Lung microvascular endothelial cell (primary cell): Measurements from ENCODE around the gene EYS. TPM values are rescaled to one million over a fixed set of nuclear protein-coding genes. Genes with fewer than 3 reads are reported as not detected.

Experiments used
- DNase-seq, 2 donors: peaks; one replicate each; pipeline versions ENCODE4 v3.0.0 to v3.0.0-alpha.2; 2010; ENCODE audit warnings: low read depth in 2 of 2
- total RNA-seq: library from RNA; depleted of rRNA; stranded (reverse); fragments of >200 nt; gene quantifications from 2 replicates; pipeline ENCODE4 v1.2.1, GENCODE V29; 2014

Gene EYS
- total RNA-seq, 1 donor from 2014 or later: not detected

DNA sequence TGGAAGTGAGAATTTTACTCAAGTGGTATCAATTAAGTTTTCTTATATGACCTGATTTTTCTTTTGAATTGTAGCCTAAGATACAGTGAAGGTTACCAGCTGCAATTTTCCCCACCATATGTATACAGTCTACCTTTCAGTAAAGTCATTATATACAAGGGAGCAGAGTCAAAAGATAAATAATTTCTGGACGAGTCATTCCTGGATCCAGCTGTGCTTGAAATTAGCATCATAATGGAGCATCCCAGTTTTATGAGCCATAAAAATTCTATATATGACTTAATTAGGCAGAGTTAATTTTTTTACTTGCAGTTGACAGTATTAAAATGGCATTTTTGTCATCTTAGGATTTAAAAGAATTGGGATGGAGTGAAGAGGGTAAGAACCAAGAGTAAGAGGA lies 1063.0 kb downstream of the EYS start:
- DNase-seq: no peak

DNA sequence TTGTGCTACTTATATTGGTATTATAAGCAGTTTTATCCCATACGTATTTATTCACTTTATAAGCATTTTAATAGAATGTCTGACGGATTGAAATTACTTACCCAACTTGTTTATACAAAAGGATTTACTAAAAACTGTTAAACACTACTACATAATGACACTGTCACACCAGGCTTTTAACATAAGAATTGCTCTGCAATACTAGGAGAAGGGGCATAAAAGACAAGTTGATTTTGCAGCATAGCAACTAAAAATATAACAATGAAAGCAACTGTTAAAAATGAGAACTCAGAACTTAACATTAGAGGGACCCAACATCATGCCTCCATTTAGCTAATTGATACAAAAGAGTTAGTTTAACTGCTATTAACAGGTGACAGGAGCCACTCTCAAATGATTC lies 1076.1 kb downstream of the EYS start:
- DNase-seq: no peak

DNA sequence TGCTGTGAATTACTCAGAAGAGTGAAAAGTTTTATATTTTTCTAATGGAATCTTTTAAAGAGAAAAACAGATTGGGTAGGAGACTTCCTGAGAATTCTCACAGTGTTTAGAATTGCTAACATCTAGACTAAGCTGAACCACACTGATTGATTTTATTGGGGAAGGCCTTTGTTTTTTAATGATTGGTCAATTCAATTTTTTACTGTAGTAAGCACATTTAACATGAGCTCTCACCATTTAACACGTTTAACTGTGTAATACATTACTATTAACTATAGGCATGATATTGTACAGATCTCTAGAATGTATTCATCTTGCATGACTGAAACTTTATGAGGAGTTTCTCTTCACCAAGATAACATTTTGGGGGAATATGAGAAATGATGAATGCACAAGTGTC lies 1084.1 kb downstream of the EYS start:
- DNase-seq: no peak

DNA sequence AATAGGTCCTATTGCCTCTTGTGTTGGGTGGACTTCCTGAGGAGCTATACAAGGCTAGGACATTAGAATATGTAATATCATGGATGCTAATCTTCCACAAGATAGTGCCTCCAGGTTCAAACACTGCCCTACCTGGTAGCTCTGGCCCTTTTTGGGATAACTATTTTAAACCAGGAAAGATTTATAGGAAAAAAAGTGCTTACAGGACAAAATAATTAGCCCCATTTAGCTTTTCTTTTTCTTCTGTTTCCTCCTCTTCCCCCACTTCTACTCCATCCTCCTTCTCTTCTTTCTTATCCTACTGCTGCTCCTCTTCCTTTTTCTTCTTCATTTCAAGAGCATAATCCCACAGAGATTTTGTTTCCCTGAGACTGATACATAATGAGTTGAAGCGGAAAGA lies 1104.0 kb downstream of the EYS start:
- DNase-seq: no peak

DNA sequence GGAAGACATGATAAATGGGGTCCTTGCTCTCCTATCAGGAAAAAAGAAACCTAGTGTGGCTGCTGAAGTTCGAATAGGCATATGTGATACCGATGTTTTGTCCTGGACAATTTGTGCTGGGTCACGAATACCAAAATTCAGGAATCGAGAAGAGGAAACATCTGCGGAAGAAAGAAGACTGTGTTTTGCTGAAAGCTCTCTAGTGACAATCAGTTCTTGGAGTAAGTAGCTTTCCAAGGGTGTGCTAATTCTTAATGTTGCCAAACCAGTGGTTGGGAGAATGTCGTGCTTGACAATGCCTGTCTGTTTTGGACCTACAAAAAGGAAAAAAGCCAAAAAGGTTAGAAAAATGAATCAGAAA lies 1115.4 kb downstream of the EYS start:
- DNase-seq: no peak

DNA sequence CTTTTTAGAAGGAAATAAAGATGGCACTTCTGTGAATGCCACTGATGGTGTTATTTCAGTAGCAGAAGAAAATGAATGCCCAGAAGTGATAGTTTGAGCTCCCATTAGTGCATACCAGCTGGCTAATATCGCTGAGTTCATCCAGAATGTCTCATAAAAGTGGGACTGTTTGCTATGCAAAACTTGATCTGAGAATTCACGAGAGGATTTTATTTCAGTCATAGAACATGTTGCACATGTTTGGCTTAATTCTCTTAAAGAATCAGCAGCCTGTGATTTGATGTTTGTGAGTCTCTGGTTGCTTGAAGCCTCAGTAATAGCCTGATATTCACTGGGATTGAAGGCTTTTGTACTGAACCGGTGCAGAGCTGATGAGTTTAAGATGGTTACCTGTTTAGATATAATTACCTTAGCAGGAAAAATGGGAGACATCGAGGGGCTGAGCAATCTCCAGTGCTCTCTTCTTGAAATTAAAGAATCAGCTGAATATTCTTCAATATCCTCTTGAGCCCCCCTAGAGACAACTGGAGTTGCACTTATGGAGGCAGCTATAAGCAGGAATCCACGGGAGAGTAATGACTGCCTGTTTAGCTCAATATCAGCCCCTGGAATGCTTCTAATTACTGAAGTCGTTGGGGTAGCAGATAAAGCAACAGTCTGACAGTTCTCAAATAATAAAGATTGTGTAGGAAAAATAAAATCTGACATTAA lies 1115.9 kb downstream of the EYS start:
- no peak for DNase-seq

DNA sequence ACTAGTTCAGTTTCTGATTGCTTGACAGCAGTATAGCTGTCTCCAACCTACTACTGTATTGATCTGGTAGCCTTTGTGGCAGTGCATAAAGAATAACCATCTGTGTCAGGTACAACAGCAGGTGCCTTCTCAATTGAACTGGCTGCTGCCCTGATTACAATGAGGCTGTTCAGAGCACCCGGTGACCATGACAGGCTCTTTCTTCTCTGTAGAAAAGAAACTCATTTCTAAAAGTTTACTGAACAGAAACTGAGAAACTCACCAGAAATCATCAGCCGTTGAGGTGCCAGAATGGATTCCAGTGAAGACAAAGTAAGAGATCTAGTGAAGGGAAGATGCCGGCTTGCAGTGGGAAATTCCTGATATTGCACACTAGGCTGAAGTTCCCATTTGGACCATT lies 1117.1 kb downstream of the EYS start:
- DNase-seq: no peak

DNA sequence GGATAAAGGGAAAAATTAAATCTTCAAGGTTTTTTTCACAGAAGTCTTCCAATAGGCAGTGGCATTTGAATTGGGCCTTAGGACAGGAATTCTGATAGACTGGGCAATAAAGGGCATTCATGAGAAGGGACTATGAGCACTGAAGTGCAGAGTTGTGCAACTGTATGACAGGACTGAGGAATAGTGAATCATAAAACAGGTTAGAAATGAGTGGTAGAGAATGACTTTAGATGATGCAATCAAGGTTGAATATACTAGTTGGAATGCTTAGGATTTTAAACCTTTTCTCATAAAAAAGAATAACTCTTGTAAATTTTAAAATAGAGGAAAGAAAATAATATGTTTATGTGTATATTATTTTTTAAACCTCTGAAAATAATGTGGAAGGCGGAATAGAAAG lies 1126.7 kb downstream of the EYS start:
- no peak for DNase-seq

DNA sequence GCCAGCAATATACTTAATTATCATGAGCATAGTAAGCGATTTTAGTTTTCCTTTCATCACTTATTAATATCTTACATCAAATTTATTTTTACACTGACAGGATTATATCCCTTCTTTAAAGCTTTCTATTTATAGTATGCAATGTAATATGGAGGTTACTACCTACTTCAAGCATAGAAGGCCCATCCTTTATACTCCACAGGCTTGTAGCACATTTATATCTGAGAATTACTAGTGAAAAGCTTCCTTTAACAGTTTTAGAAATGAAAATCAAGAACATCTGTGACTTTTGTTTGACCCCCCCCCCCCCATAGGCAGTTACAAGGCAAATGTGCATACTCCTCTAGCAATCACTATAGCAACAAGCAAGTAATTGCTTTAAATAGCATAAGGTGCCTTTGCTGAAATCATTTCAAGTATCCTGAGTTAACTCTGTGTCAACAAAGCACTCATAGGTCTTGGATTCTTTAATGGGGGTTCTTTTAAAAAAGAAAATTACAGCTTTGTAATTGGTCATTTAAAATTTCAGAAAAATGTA lies 1153.7 kb downstream of the EYS start:
- no peak for DNase-seq

DNA sequence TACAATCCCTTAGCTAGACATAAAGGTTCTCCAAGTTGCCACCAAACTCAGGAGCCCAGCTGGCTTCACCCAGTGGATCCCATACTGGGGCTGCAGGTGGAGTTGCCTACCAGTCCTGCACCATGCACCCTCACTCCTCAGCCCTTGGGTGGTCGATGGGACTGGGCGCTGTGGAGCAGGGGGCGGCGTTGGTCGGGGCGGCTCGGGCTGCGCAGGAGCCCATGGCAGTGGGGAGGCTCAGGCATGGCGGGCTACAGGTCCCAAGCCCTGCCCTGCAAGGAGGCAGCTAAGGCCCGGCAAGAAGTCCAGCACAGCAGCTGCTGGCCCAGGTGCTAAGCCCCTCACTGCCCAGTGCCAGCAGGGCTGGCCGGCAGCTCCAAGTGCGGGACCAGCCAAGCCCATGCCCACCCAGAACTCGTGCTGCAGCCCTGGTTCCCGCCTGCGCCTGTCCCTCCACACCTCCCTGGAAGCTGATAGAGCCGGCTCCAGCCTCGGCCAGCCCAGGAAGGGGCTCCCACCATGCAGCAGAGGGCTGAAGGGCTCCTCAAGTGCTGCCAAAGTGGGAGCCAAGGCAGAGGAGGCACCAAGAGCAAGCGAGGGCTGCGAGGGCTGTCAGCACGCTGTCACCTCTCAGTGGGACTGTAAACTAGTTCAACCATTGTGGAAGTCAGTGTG lies 1159.3 kb downstream of the EYS start:
- DNase-seq: no peak

DNA sequence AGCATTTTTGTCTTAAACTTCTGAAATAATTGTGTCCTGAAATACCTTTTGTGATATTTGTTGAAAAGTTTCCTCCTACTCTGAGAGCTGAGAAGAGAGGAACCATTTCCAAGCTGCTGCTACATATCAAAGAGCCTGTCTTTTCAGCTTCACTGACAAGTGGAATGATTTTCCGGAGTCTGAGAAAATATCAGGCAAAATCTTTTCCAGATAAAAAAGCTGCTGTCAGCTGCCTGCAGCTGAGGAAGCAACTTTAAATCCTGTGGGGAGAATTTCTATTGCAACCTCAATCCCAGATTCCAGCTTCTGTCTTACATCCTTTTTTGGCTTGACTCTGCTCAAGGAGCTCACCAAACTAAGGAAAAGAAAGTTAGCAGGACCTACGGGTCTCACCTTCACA lies 1167.1 kb downstream of the EYS start:
- DNase-seq: no peak

DNA sequence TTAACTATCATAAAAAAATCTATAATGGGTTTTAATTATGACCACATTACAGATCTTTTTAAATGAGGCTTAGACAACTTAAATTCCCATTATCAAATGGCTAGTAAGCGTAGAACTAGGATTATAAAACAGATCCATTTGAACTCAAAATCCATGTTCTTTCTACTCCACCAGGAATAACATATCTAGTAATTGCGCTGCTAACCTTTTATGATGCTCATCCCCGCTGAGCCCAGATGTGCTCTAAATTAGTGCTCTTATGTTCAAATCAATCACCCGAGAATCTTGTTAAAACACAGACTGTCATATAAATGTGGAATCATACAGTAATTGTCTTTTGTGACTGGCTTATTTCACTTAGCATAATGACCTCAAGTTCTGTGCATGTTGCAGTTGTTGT lies 1168.3 kb downstream of the EYS start:
- DNase-seq: no peak

DNA sequence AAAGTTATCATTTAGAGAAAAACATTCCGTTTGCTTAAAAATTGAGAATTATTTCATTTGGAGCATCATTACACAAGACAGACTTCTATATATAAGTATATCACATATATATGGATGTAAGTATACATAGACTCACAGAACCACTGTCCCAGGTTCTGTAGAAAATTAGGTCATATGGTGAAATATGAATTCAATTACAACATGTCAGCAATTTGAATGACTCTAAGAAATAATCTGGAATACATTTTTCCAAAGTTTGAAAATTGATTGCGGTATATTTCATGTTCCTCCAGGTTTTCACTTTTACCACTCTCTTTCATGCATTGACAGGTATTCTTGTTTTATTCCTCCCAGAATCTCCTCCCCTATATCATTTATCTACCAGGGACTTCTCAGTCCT lies 1179.1 kb downstream of the EYS start:
- DNase-seq: no peak

DNA sequence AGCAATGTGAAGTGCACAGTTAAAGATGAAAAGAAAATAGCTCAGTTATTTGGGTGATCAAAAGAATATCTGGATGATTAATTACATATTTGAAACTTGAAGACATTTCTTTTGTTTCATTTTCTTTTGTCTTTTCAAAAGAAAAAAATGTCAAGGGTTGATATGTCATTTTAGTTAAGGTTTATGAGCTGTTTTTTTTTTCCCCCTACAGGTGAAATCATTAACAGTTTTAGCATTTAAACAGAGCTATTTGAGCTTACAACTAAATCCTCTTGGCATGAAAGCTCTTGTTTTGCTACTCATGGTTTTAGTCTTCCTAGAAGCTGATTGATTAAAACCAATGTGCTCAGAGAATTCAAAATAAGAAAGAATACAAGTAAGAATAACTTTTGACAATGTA lies 1184.2 kb downstream of the EYS start:
- no peak for DNase-seq

DNA sequence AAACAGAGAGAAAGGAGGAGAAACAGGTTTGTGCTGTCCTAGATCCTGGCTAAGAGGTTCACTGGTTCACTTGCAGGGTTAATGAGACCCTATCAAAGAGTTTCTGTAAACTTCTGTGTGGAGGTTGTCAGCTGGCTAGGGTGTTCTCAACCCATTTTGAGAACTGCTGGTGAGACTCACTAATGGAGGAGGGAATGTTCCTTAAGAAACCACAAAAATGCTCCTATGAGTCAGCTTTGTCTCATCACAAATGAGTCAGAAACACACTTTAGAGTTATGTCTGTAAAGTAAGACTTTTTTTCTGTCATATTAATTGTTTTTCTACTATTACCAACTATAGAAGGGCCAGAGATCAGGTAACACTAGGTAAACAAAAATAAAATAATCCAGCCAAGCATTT lies 1187.0 kb downstream of the EYS start:
- peak in 1 of 2 donors; percentile 88 for DNase-seq

DNA sequence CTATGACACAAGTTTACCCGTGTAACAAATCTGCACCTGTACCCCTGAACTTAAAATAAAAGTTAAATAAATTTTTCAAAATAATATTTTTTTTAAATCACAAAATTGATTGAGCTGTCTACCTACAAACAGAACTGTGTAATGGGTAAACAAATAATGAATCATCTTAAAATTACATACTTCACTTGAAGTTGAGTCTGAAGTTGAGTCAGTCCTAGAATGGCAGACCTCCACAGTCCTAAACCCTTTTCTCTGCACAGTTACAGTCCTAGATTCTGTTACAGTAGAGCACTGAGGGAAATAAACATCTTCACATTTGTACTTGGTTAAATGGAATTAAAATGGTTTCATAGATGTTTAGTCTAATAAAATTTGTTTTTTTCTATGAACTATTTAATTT lies 1190.6 kb downstream of the EYS start:
- DNase-seq: no peak

DNA sequence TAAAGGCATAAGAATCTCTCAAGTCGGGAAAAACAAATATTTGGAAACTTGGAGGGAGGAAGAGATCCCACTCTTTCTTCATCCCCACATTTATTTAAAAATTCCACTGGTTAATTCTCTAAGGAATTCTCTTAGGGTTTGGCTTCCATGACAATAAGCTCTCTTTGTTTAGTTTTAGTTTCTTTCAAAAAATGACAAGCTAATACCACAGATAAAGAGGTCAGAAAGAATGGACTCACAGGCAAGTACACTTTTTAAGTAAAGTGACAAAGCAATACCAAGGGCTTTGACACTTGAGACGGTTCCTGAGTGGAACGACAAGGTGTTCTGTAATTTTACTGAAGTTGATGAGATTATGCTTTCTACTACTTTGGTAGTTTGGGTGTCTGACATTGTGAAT lies 1199.4 kb downstream of the EYS start:
- no peak for DNase-seq

DNA sequence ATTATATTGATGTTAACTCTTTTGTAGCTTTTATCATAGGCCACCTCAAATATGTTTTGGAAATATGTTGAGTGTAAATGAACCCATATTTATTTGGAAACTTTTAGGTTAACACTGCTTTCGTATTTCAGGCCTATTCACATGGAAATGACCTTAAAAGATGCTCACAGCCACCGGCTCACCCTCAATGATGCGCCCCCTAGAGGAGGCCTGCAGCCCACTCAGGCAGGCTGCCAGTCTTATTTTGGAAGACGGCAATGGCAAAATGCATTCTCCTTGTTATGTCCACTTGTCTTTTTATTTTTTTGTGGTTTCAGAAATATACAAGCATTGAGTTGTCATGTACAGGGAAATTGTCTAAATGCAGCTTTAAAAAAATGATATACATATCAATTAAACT lies 1201.7 kb downstream of the EYS start:
- no peak for DNase-seq

DNA sequence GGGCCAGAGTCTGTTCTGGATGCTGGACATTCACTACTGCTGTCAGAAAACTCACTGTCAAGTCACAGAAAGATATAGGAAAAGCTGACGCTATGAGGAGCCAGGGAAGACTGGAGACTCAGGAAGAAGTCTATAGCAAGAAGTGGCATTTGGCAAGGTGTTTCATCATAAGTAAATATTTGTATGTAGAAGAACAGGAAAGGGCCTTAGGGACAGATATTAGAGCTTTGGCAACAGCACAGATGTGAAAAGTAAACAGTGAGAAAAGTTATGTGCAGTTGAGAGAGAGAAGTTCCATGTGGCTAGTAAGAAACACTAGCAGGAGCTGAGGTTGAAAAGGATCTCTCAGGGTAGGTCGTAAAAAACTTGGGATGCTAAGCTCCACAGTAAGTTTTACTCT lies 1202.5 kb downstream of the EYS start:
- peak in 1 of 2 donors; percentile 5 for DNase-seq

DNA sequence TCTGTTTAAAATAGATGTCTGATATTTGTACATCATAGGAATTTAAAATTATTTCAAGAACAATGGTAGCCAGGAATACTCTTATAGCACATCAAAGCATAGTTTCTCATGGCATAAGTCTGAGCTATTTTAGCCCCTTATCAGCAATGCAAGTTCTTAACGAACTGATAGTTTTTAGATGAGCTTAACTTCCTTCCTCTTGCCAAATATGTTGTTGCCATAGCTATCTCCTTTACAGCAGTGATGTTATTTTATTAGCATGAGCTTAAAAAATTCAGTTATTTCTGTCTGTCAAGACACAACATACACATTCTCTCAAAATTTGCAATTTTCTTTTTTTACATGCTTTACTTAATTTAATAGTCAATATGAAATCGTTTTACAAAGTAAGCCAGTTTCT lies 1204.2 kb downstream of the EYS start:
- DNase-seq: peak in 1 of 2 donors; percentile 17

DNA sequence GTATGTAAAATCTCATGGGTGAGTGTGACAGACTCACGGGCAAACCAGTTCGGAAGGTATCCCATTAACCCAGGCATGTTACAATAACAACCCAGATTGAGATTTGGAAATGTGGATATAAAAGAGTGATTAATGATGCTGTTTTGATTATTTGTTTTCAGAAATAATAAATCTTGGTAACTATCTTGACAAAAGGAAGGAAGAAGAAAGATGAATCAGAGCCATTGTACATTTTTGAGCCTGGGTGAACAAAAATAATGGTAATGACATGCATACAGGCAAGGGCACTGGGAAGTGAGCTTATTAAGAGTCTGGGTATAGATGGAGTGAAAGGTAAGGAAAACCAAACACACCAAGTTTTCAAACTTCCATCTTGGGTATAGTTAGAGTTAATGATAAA lies 1209.4 kb downstream of the EYS start:
- DNase-seq: peak in 1 of 2 donors; percentile 59

DNA sequence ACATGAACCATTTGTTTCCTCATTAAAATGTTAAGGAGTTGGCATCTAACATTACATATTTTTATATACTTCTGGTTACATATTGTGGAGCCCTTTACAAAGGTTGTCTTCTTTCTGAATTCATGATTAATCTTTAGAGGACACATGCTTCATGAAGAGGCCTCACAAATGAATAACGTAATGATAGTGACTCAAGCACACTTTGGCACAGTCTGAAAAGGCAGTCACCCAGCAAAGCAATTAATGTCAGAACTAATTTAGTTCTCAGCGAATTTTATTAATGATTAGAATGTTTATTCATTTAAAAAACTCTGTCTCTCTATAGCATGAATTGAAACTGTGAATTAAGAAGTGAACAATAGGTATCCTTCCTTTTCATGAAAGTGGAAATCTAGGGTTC lies 1217.3 kb downstream of the EYS start:
- no peak for DNase-seq

DNA sequence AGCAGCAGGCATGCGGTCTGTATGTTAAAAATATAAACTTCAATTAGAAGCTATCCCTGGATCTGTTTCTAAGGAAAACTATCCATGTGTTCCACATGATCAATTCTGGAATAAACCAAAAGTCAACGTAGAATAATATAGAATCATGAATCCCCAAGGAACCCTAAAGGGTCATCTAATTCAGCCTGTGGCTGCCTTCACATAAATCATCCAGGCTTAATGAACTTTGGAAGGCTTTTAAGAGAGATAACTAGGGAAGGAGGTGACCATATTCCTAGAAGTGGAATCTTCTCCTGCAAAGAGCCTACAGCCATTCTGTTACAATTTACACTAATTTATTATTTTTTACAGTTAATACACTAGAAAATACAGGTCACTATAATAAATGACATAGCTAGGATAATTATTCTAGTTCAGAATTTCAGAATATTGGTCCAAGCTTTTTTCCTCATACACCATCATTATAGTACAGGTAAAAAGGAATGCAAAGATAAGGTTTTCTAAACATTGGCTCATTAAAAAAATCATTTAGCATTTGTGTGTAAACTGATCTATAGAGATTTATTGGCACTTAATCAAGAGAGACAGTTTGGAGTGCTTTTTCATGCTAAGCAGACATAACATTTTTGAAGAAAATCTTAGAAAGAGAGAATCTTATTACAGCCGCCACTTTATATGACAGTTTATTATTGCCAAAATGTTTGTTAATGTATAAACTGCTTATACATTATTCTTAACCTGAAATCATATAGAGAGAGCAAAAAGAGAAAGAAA lies 1220.3 kb downstream of the EYS start:
- no peak for DNase-seq
